H9 (cell line): ENCODE results near the gene TTR. TPM values are rescaled to one million over a fixed set of nuclear protein-coding genes. Genes with fewer than 3 reads are reported as not detected.

Source experiments
- DNase-seq: peaks from one replicate; pipeline ENCODE4 v3.0.0-alpha.2; 2017
- H2AFZ ChIP-seq: one replicate; pipeline ENCODE4 v1.6.1; 2013; ENCODE audit warnings: mild to moderate bottlenecking, low read length, control low read depth, moderate library complexity
- H2AK5ac ChIP-seq: 2 replicates; pipeline ENCODE4 v1.6.1; 2013; ENCODE audit warnings: low read length, control low read depth, mixed read lengths; ENCODE audit not compliant: insufficient read length
- H2BK120ac ChIP-seq: one replicate; pipeline ENCODE4 v1.6.1; 2013; ENCODE audit warnings: low read depth, mild to moderate bottlenecking, low read length, control low read depth, inconsistent platforms; ENCODE audit not compliant: poor library complexity, severe bottlenecking
- H2BK12ac ChIP-seq: 2 replicates; pipeline ENCODE4 v1.6.1; 2013; ENCODE audit warnings: low read length, control low read depth, mixed read lengths, low read depth; ENCODE audit not compliant: insufficient read length
- H2BK15ac ChIP-seq: 2 replicates; pipeline ENCODE4 v1.6.1; 2013; ENCODE audit warnings: low read depth, low read length, control low read depth
- H2BK20ac ChIP-seq: one replicate; pipeline ENCODE4 v1.6.1; 2013; ENCODE audit warnings: low read depth, mild to moderate bottlenecking, low read length, control low read depth, inconsistent platforms; ENCODE audit not compliant: poor library complexity, severe bottlenecking
- H2BK5ac ChIP-seq: 2 replicates; pipeline ENCODE4 v1.6.1; 2013; ENCODE audit warnings: low read length, control low read depth, mixed read lengths; ENCODE audit not compliant: insufficient read length
- H3K14ac ChIP-seq: 2 replicates; pipeline ENCODE4 v1.6.1; 2013; ENCODE audit warnings: low read length, control low read depth; ENCODE audit not compliant: insufficient read depth
- H3K18ac ChIP-seq: 2 replicates; pipeline ENCODE4 v1.6.1; 2013; ENCODE audit warnings: low read depth, mild to moderate bottlenecking, mixed read lengths, low read length, control low read depth; ENCODE audit not compliant: insufficient read length
- H3K23ac ChIP-seq: 2 replicates; pipeline ENCODE4 v1.6.1; 2013; ENCODE audit warnings: low read length, control low read depth, mixed read lengths, low read depth; ENCODE audit not compliant: insufficient read length
- H3K23me2 ChIP-seq: 2 replicates; pipeline ENCODE4 v1.6.1; 2013; ENCODE audit warnings: low read depth, mild to moderate bottlenecking, mixed read lengths, low read length, control low read depth; ENCODE audit not compliant: insufficient read length, poor library complexity, severe bottlenecking
- H3K27ac ChIP-seq: 2 replicates; pipeline ENCODE4 v1.5.1; 2013; ENCODE audit warnings: low read length, control low read depth, mixed read lengths, low read depth; ENCODE audit not compliant: insufficient read length
- H3K27me3 ChIP-seq: 2 replicates; pipeline ENCODE4 v1.6.1; 2013; ENCODE audit warnings: low read length, control low read depth, inconsistent platforms; ENCODE audit not compliant: insufficient read depth
- H3K4ac ChIP-seq: 2 replicates; pipeline ENCODE4 v1.6.1; 2013; ENCODE audit warnings: low read depth, mild to moderate bottlenecking, control low read depth, inconsistent platforms, low read length, moderate library complexity
- H3K4me1 ChIP-seq: 2 replicates; pipeline ENCODE4 v1.6.1; 2013; ENCODE audit warnings: low read length, control low read depth, inconsistent platforms; ENCODE audit not compliant: insufficient read depth
- H3K4me2 ChIP-seq: 2 replicates; pipeline ENCODE4 v1.6.1; 2013; ENCODE audit warnings: low read length, control low read depth, mixed read lengths; ENCODE audit not compliant: insufficient read length, insufficient read depth
- H3K56ac ChIP-seq: 2 replicates; pipeline ENCODE4 v1.6.1; 2013; ENCODE audit warnings: low read depth, mild to moderate bottlenecking, mixed read lengths, low read length, control low read depth; ENCODE audit not compliant: insufficient read length
- H3K79me1 ChIP-seq: 2 replicates; pipeline ENCODE4 v1.6.1; 2013; ENCODE audit warnings: low read depth, mild to moderate bottlenecking, moderate library complexity, low read length, control low read depth, inconsistent platforms; ENCODE audit not compliant: insufficient read depth, poor library complexity, severe bottlenecking
- H3K79me2 ChIP-seq: 2 replicates; pipeline ENCODE4 v1.6.1; 2013; ENCODE audit warnings: low read length, control low read depth, inconsistent platforms; ENCODE audit not compliant: insufficient read depth
- H3K9ac ChIP-seq: 2 replicates; pipeline ENCODE4 v1.6.1; 2013; ENCODE audit warnings: low read length, control low read depth, mixed read lengths; ENCODE audit not compliant: insufficient read length; ENCODE audit errors: extremely low read depth
- H3K9me3 ChIP-seq: one replicate; pipeline ENCODE4 v1.6.1; 2013; ENCODE audit warnings: low read depth, low read length, inconsistent platforms; ENCODE audit not compliant: control insufficient read depth
- H3T11ph ChIP-seq: one replicate; pipeline ENCODE4 v1.6.1; 2013; ENCODE audit warnings: mild to moderate bottlenecking, low read length, control low read depth, inconsistent platforms
- H4K20me1 ChIP-seq: one replicate; pipeline ENCODE4 v1.6.1; 2013; ENCODE audit not compliant: control insufficient read depth, insufficient read length, insufficient read depth
- H4K5ac ChIP-seq: 2 replicates; pipeline ENCODE4 v1.6.1; 2013; ENCODE audit warnings: low read depth, mild to moderate bottlenecking, mixed read lengths, low read length, control low read depth; ENCODE audit not compliant: insufficient read length
- H4K8ac ChIP-seq: replicated peaks from 2 replicates; pipeline ENCODE4 v1.6.1; 2013; ENCODE audit warnings: low read length, control low read depth, mixed read lengths, low read depth; ENCODE audit not compliant: insufficient read length
- H4K91ac ChIP-seq: 2 replicates; pipeline ENCODE4 v1.6.1; 2013; ENCODE audit warnings: low read depth, mild to moderate bottlenecking, moderate library complexity, mixed read lengths, low read length, control low read depth; ENCODE audit not compliant: insufficient read length
- H3K27ac Mint-ChIP-seq, 3 experiments: 2 replicates in 2 of 3; 3 replicates in 1 of 3; pipeline ENCODE4 v1.8.0; 2020 to 2021; ENCODE audit warnings: mixed read lengths in 3 of 3, mild to moderate bottlenecking in 1 of 3, moderate library complexity in 1 of 3
- H3K27me3 Mint-ChIP-seq: 2 replicates; pipeline ENCODE4 v1.8.0; 2021; ENCODE audit warnings: low read depth, mild to moderate bottlenecking, moderate library complexity, mixed read lengths
- H3K36me3 Mint-ChIP-seq, 3 experiments: 2 replicates in 2 of 3; 3 replicates in 1 of 3; pipeline ENCODE4 v1.8.0; 2020 to 2021; ENCODE audit warnings: low read depth in 3 of 3, mixed read lengths in 3 of 3; ENCODE audit not compliant: insufficient read depth in 1 of 3
- H3K4me1 Mint-ChIP-seq, 2 experiments: 2 replicates each; pipeline ENCODE4 v1.8.0; 2020; ENCODE audit warnings: mixed read lengths in 2 of 2
- H3K4me3 Mint-ChIP-seq, 2 experiments: 2 replicates in 1 of 2; 3 replicates in 1 of 2; pipeline ENCODE4 v1.8.0; 2020 to 2021; ENCODE audit warnings: mild to moderate bottlenecking in 2 of 2, mixed read lengths in 2 of 2, moderate library complexity in 1 of 2
- H3K9me3 Mint-ChIP-seq, 2 experiments: 2 replicates in 1 of 2; 3 replicates in 1 of 2; pipeline ENCODE4 v1.8.0; 2020; ENCODE audit warnings: mild to moderate bottlenecking in 2 of 2, mixed read lengths in 2 of 2, moderate library complexity in 1 of 2
- CTCF ChIP-seq: fragments of 200-600 bp; sonication (generic); conservative IDR thresholded peaks from 3 replicates; pipeline ENCODE4 v1.8.0; 2021; ENCODE audit warnings: antibody characterized with exemption, mild to moderate bottlenecking
- WGBS: extraction: QIAGEN DNeasy Blood & Tissue Kit; methylation state at CpG from one replicate; pipeline ENCODE4 v1.1.7; 2013; ENCODE audit warnings: missing lambda C conversion rate, low lambda C conversion rate, mixed read lengths; ENCODE audit not compliant: insufficient read length; ENCODE audit errors: extremely low coverage; 5-methylcytosine and 5-hydroxymethylcytosine counted together
- total RNA-seq: library from RNA; stranded (reverse); gene quantifications from 2 replicates; pipeline ENCODE4 v1.2.1, GENCODE V29; 2021

TTR gene
- total RNA-seq, 1 experiment from 2014 or later: not detected

GRCh38 chr18:31576670-31577069 is 15.0 kb upstream of the TTR start:
- Mint-ChIP-seq H3K4me3 (no peak overlapping the region), H3K9me3 (no peaks in the 10 kb centered on the region), H3K4me1 (peaks cover 6% of the 10 kb centered on the region in 2 experiments), H3K27me3 (no peaks in the 10 kb centered on the region; the same call in 1 of the 2 replicates), H3K27ac (no peak overlapping the region), H3K36me3 (no peaks in the 10 kb centered on the region)
- no peak for DNase-seq
- H4K8ac ChIP-seq: no peak overlapping the region
- no peaks in the 10 kb centered on the region for H3K79me1 ChIP-seq
- no peak overlapping the region for H2AFZ ChIP-seq
- H3K27me3 ChIP-seq: no peaks in the 10 kb centered on the region
- TF ChIP-seq CTCF: no peak
- H3K79me2 ChIP-seq: no peaks in the 10 kb centered on the region
- H3K14ac ChIP-seq: no peak overlapping the region
- H4K20me1 ChIP-seq: no peaks in the 10 kb centered on the region
- no peak overlapping the region for H4K91ac ChIP-seq
- no peaks in the 10 kb centered on the region for H3K23me2 ChIP-seq
- H3K9me3 ChIP-seq: no peaks in the 10 kb centered on the region
- no CpG with 5 or more reads among the region's 4 CpGs for WGBS
- no peak overlapping the region for H3K56ac ChIP-seq
- no peaks in the 10 kb centered on the region for H3K4me1 ChIP-seq
- no peak overlapping the region for H3K9ac ChIP-seq
- H3K23ac ChIP-seq: no peak overlapping the region
- no peak overlapping the region for H2AK5ac ChIP-seq
- no peak overlapping the region for H4K5ac ChIP-seq
- no peak overlapping the region for H3K4me2 ChIP-seq
- H2BK20ac ChIP-seq: no peak overlapping the region
- no peak overlapping the region for H3K18ac ChIP-seq
- no peak overlapping the region for H3T11ph ChIP-seq
- H2BK12ac ChIP-seq: no peak overlapping the region
- no peak overlapping the region for H2BK15ac ChIP-seq
- H3K4ac ChIP-seq: no peak overlapping the region
- H2BK5ac ChIP-seq: no peak overlapping the region
- H3K27ac ChIP-seq: no peak overlapping the region
- no peak overlapping the region for H2BK120ac ChIP-seq
